ENCODE results near the gene SRGAP1.
"Not testable (repeated sequence)": the region's sequence is repeated elsewhere in the genome, so short reads cannot be mapped to it uniquely, and the experiment has no call there.

SRGAP1 gene

GRCh38 chr12:64107776-64108175, 263.3 kb downstream of the SRGAP1 start:
- DNase-seq (ENCODE audit: extremely low read depth, low read depth) = no peak
- TF ChIP-seq CTCF (IDR thresholded peaks at IDR 0.05; ENCODE audit: low read depth, low read length) = no peak

GRCh38 chr12:64109706-64110105, 265.2 kb downstream of the SRGAP1 start:
- TF ChIP-seq CTCF (IDR thresholded peaks at IDR 0.05; ENCODE audit: low read depth, low read length) = no peak
- DNase-seq (ENCODE audit: extremely low read depth, low read depth) = no peak

- no peak for DNase-seq (ENCODE audit: extremely low read depth, low read depth)
- no peak for TF ChIP-seq CTCF (IDR thresholded peaks at IDR 0.05; ENCODE audit: low read depth, low read length)
Observed at GRCh38 chr12:64110864-64111263, 266.4 kb downstream of the SRGAP1 start.

GRCh38 chr12:64116969-64117368, 272.5 kb downstream of the SRGAP1 start:
- DNase-seq (ENCODE audit: extremely low read depth, low read depth) = no peak
- TF ChIP-seq CTCF (IDR thresholded peaks at IDR 0.05; ENCODE audit: low read depth, low read length) = no peak

GRCh38 chr12:64120568-64120967, 276.1 kb downstream of the SRGAP1 start:
- TF ChIP-seq CTCF (IDR thresholded peaks at IDR 0.05; ENCODE audit: low read depth, low read length) = no peak
- DNase-seq (ENCODE audit: extremely low read depth, low read depth) = no peak

GRCh38 chr12:64121086-64121485, 276.6 kb downstream of the SRGAP1 start:
- DNase-seq (ENCODE audit: extremely low read depth, low read depth) = not testable (repeated sequence)

- no peak for DNase-seq (ENCODE audit: extremely low read depth, low read depth)
- TF ChIP-seq CTCF (IDR thresholded peaks at IDR 0.05; ENCODE audit: low read depth, low read length) = no peak
Observed at GRCh38 chr12:64122154-64122553, 277.7 kb downstream of the SRGAP1 start.

- no peak for TF ChIP-seq CTCF (IDR thresholded peaks at IDR 0.05; ENCODE audit: low read depth, low read length)
- no peak for DNase-seq (ENCODE audit: extremely low read depth, low read depth)
Observed at GRCh38 chr12:64122995-64123394, 278.5 kb downstream of the SRGAP1 start.
